DOHH2 (cell line): ENCODE measurements around the gene KCNJ12.
"Not testable (repeated sequence)": the region's sequence is repeated elsewhere in the genome, so short reads cannot be mapped to it uniquely, and the experiment has no call there.

Source experiments
- H3F3A ChIP-seq: fragments of 200-600 bp; sonication (generic), shearing (Covaris generic); 2 replicates; pipeline ENCODE4 v1.6.0; 2016; ENCODE audit warnings: antibody characterized with exemption, mild to moderate bottlenecking; ENCODE audit not compliant: control insufficient read depth, insufficient read depth
- H3K27ac ChIP-seq: fragments of 200-600 bp; sonication (generic); 2 replicates; pipeline ENCODE4 v1.5.1; 2014; ENCODE audit warnings: low read depth, mild to moderate bottlenecking, low read length, moderate library complexity
- H3K27me3 ChIP-seq: fragments of 200-600 bp; sonication (generic); 2 replicates; pipeline ENCODE4 v1.6.1; 2014; ENCODE audit warnings: mild to moderate bottlenecking, low read length, mixed read lengths; ENCODE audit not compliant: control insufficient read depth
- H3K36me3 ChIP-seq: fragments of 200-600 bp; sonication (generic); 2 replicates; pipeline ENCODE4 v1.6.1; 2014; ENCODE audit warnings: mild to moderate bottlenecking, low read length, moderate library complexity, mixed read lengths; ENCODE audit not compliant: control insufficient read depth
- H3K4me1 ChIP-seq: fragments of 200-600 bp; sonication (generic); 2 replicates; pipeline ENCODE4 v1.6.1; 2014; ENCODE audit warnings: mild to moderate bottlenecking, low read length, mixed read lengths; ENCODE audit not compliant: control insufficient read depth
- H3K4me2 ChIP-seq: fragments of 200-600 bp; sonication (generic); 2 replicates; pipeline ENCODE4 v1.6.0; 2014; ENCODE audit warnings: mild to moderate bottlenecking, low read length, moderate library complexity
- H3K4me3 ChIP-seq: fragments of 200-600 bp; sonication (generic); 2 replicates; pipeline ENCODE4 v1.5.1; 2014; ENCODE audit warnings: mild to moderate bottlenecking, low read length, mixed read lengths
- H3K79me2 ChIP-seq: fragments of 200-600 bp; sonication (generic); 2 replicates; pipeline ENCODE4 v1.6.1; 2014; ENCODE audit warnings: mild to moderate bottlenecking, low read length, mixed read lengths; ENCODE audit not compliant: control insufficient read depth
- H3K9me2 ChIP-seq: fragments of 200-600 bp; sonication (generic); replicated peaks from 2 replicates; pipeline ENCODE4 v1.6.1; 2014; ENCODE audit warnings: mild to moderate bottlenecking, low read length, mixed read lengths; ENCODE audit not compliant: control insufficient read depth
- H3K9me3 ChIP-seq: fragments of 200-600 bp; sonication (generic); 2 replicates; pipeline ENCODE4 v1.6.1; 2014; ENCODE audit warnings: antibody characterized with exemption, low read length, mixed read lengths; ENCODE audit not compliant: control insufficient read depth, insufficient read depth
- H4K20me1 ChIP-seq: fragments of 200-600 bp; sonication (generic); 2 replicates; pipeline ENCODE4 v1.6.0; 2014; ENCODE audit warnings: low read depth, mild to moderate bottlenecking, antibody characterized with exemption, low read length, moderate library complexity; ENCODE audit not compliant: control insufficient read depth, insufficient read depth
- EZH2phosphoT487 ChIP-seq: fragments of 200-600 bp; sonication (generic); IDR thresholded peaks from 2 replicates; pipeline ENCODE4 v1.6.1; 2017; ENCODE audit warnings: borderline replicate concordance, mild to moderate bottlenecking, antibody characterized with exemption, low read length, moderate library complexity, mixed read lengths
- TF ChIP-seq, protein P1 (sequence below): fragments of 200-600 bp; sonication (generic); IDR thresholded peaks from one replicate; pipeline ENCODE4 v1.5.1; 2014; ENCODE audit warnings: antibody characterized with exemption, mild to moderate bottlenecking, low read depth, low read length; ENCODE audit not compliant: poor library complexity, severe bottlenecking

KCNJ12 gene

DNA sequence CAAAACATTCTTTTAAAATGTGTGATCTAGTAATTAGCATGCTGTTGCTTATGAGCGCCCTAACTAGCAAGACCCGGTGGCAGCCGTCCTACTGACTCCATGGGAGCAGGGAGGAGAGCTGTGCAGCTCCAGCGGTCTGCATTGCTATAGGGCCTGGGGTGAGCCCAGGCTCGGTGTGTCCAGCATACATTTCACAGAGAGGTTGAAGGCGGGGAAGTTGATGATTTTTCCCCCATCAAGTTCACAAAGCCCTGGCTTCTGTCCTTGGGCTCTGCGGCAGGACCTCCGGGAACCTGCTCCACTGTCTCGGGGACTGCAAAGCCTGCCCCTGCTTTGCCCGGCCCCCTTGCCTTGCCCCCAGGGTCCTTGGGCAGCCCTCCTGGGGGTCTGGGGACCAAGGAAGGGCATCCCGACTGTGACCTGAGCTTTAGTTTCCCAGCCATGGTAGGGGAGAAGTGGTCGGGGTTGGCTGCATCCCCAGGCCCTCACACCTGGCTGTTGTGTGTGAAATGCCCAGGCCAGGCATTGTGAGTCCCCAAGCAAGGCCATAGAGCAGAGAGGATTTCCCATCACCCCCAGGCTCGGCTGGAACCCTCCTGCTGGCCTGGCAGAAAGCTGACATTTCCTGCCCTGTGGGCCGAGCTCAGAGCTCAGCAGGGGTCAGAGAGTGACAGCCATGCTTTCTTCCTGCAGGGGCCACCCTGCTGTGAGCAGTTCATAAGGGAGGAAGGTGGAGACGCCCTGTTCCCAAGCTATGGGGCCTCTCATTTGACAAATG, 24.8 kb downstream of the KCNJ12 start:
- Histone ChIP-seq H3K79me2 (no peaks in the 10 kb centered on the region), H3K27me3 (no peaks in the 10 kb centered on the region), H3K9me2 (no peaks in the 10 kb centered on the region), H3K9me3 (no peaks in the 10 kb centered on the region), H3K27ac (no peak overlapping the region), H4K20me1 (no peaks in the 10 kb centered on the region), H3K4me1 (no peaks in the 10 kb centered on the region), H3K4me3 (no peak overlapping the region), H3K36me3 (no peaks in the 10 kb centered on the region), H3F3A (no peaks in the 10 kb centered on the region), H3K4me2 (no peak overlapping the region)
- TF ChIP-seq, protein P1, sequence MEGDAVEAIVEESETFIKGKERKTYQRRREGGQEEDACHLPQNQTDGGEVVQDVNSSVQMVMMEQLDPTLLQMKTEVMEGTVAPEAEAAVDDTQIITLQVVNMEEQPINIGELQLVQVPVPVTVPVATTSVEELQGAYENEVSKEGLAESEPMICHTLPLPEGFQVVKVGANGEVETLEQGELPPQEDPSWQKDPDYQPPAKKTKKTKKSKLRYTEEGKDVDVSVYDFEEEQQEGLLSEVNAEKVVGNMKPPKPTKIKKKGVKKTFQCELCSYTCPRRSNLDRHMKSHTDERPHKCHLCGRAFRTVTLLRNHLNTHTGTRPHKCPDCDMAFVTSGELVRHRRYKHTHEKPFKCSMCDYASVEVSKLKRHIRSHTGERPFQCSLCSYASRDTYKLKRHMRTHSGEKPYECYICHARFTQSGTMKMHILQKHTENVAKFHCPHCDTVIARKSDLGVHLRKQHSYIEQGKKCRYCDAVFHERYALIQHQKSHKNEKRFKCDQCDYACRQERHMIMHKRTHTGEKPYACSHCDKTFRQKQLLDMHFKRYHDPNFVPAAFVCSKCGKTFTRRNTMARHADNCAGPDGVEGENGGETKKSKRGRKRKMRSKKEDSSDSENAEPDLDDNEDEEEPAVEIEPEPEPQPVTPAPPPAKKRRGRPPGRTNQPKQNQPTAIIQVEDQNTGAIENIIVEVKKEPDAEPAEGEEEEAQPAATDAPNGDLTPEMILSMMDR: no peak
- TF ChIP-seq EZH2phosphoT487: no peak

DNA sequence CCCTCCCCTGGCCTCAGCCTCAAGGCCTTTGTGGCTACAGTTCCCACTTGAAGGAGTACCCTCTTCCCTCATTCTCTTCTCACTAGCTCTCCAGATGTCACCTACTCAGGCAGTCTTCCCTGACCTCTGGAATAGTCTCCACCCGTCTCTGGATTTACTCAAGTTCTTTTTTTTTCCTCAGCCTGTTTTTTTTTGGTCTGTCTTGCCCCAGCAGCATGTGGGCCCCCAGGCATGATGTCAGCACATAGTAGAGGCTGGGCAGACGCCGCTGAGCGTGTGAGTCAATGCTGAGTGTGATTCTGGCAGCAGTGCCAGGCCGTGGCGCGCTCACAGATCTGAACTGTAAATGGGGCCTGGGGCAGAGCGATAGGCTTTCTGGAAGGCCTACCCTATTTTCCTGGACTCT, 26.0 kb downstream of the KCNJ12 start:
- H3F3A ChIP-seq, H3K4me3 ChIP-seq, H3K27me3 ChIP-seq, H4K20me1 ChIP-seq, H3K27ac ChIP-seq, H3K9me2 ChIP-seq, H3K79me2 ChIP-seq, H3K9me3 ChIP-seq, H3K4me2 ChIP-seq, H3K4me1 ChIP-seq, H3K36me3 ChIP-seq: not testable (repeated sequence)

GRCh38 chr17:21402926-21403325, 26.8 kb downstream of the KCNJ12 start:
- not testable (repeated sequence) for H3K27me3 ChIP-seq, H3K4me3 ChIP-seq, H3K9me2 ChIP-seq, H4K20me1 ChIP-seq, H3K4me1 ChIP-seq, H3K4me2 ChIP-seq, H3K79me2 ChIP-seq, H3F3A ChIP-seq, H3K36me3 ChIP-seq, H3K27ac ChIP-seq, H3K9me3 ChIP-seq

GRCh38 chr17:21404106-21404505, 27.9 kb downstream of the KCNJ12 start:
- H3K79me2 ChIP-seq, H3K27me3 ChIP-seq, H3K4me1 ChIP-seq, H4K20me1 ChIP-seq, H3K9me2 ChIP-seq, H3K27ac ChIP-seq, H3K9me3 ChIP-seq, H3K36me3 ChIP-seq, H3F3A ChIP-seq, H3K4me2 ChIP-seq, H3K4me3 ChIP-seq: not testable (repeated sequence)

DNA sequence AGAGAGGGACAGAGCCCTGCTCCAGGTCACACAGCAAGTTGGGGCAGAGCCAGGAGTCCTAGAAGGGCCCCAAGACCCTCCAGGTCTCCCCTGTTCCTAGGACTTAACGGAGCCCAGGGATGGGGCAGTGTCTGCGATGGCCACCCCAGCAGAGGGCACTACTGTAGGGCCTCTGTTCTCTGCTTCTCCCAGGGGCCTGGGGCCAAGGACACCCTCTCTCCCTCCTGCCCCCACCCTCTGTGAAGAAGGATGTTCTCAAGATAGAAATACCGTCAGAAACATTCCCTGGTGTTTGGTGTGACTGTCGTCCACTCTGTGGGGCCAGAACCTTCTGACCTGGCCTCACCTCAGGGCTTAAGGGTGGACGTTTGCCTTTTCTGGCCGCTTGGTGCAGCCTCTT, 28.4 kb downstream of the KCNJ12 start:
- not testable (repeated sequence) for H3K9me2 ChIP-seq, H3K36me3 ChIP-seq, H3K4me3 ChIP-seq, H3K4me1 ChIP-seq, H3K27me3 ChIP-seq, H3K4me2 ChIP-seq, H3K27ac ChIP-seq, H3K79me2 ChIP-seq, H3K9me3 ChIP-seq, H3F3A ChIP-seq, H4K20me1 ChIP-seq

- not testable (repeated sequence) for H3K27me3 ChIP-seq, H3K4me3 ChIP-seq, H3K4me2 ChIP-seq, H3K9me2 ChIP-seq, H3F3A ChIP-seq, H4K20me1 ChIP-seq, H3K36me3 ChIP-seq, H3K9me3 ChIP-seq, H3K4me1 ChIP-seq, H3K79me2 ChIP-seq, H3K27ac ChIP-seq
These were observed 29.0 kb downstream of the KCNJ12 start for GRCh38 chr17:21404956-21405731.

- H3F3A ChIP-seq, H3K27ac ChIP-seq, H3K36me3 ChIP-seq, H3K27me3 ChIP-seq, H3K4me1 ChIP-seq, H3K4me3 ChIP-seq, H3K9me3 ChIP-seq, H3K79me2 ChIP-seq, H3K4me2 ChIP-seq, H4K20me1 ChIP-seq, H3K9me2 ChIP-seq: not testable (repeated sequence)
These were observed 29.8 kb downstream of the KCNJ12 start for GRCh38 chr17:21405904-21406400.
